GM20000 (cell line): Measurements from ENCODE around the gene ANXA11.
"Not testable (repeated sequence)": the region's sequence is repeated elsewhere in the genome, so short reads cannot be mapped to it uniquely, and the experiment has no call there.

Experiments
- DNase-seq: peaks from one replicate; pipeline ENCODE4 v3.0.0; 2012; ENCODE audit warnings: low spot score
- CTCF ChIP-seq: IDR thresholded peaks from 2 replicates; pipeline ENCODE4 v1.5.1; 2012; ENCODE audit warnings: mild to moderate bottlenecking, control low read depth; ENCODE audit errors: extremely low read depth, missing control alignments

Gene ANXA11

GRCh38 chr10:80154626-80154977, 50.7 kb downstream of the ANXA11 start:
- DNase-seq: no peak

DNA sequence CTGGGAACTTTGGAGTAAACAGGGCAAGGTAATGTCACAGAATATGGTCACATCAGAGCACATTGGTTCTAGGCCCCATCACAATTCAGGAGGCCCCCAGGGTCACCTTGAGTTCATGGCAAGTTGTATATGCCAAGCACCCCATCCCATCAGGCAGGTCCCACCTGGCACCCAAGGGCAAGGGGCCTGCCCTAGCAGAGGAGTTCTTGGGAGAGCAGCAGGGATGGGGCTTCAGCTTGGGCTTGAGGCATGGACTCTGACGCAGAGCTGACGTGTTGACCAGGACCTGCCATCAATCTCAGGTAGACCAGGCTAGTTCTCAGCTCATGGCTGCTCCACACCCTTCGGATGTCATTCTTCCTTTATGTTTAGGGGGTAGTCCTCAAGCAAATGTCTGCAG, 51.9 kb downstream of the ANXA11 start:
- no peak for DNase-seq
- no peak for TF ChIP-seq CTCF

More at GRCh38 chr10:80154626-80154977, 50.7 kb downstream of the ANXA11 start:
- no peak for TF ChIP-seq CTCF

GRCh38 chr10:80152820-80153219, 52.5 kb downstream of the ANXA11 start:
- no peak for TF ChIP-seq CTCF
- no peak for DNase-seq

GRCh38 chr10:80150172-80150571, 55.2 kb downstream of the ANXA11 start:
- no peak for TF ChIP-seq CTCF
- DNase-seq: no peak

- no peak for DNase-seq
Observed at GRCh38 chr10:80149123-80149522, 56.2 kb downstream of the ANXA11 start.

GRCh38 chr10:80148166-80148805, 57.1 kb downstream of the ANXA11 start:
- no peak for DNase-seq

More at GRCh38 chr10:80149123-80149522, 56.2 kb downstream of the ANXA11 start:
- no peak for TF ChIP-seq CTCF

GRCh38 chr10:80146918-80147317, 58.4 kb downstream of the ANXA11 start:
- TF ChIP-seq CTCF: no peak
- no peak for DNase-seq

More at GRCh38 chr10:80148166-80148805, 57.1 kb downstream of the ANXA11 start:
- TF ChIP-seq CTCF: no peak

DNA sequence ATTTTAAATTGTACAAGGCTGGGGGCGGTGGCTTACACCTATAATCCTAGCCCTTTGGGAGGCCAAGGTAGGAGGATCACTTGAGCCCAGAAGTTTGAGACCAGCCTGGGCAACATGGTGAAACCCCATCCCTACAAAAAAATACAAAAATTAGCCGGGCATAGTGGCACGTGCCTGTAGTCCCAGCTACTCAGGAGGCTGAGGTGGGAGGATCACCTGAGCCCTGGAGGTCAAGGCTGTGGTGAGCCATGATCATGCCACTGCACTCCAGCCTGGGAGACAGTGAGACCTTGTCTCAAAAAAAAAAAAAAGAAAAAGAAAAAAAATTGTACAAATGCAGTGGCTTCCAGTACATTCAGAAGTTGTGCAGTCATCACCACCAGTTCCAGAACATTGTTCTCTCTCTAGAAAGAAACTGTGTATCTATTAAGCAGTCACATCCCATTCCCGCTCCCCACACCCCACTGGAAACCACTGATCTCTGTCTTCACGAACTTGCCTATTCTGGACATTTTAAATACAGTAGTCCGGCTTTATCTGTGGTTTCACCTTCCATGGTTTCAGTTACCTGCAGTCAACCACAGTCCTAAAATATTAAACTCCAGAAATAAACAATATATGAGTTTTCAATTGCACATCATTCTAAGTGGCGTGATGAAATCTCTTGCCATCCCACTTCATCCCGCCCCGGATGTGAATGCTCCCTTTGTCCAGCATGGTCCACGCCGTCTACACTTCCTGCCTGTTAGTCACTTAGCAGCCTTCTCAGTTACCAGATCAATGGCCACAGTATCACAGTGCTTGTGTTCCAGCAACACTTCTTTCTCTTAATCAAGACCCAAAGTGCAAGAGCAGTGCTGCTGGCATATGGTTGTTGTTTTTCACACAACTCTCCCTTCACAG, 59.7 kb downstream of the ANXA11 start:
- DNase-seq: not testable (repeated sequence)
